Gastroesophageal sphincter (tissue), 4 donors: ENCODE measurements around the gene SYNJ1. TPM values are rescaled to one million over a fixed set of nuclear protein-coding genes. Genes with fewer than 3 reads are reported as not detected.
"Not testable (repeated sequence)": the region's sequence is repeated elsewhere in the genome, so short reads cannot be mapped to it uniquely, and the experiment has no call there.

Source experiments
- ATAC-seq: fragments of 150-250 bp; one replicate; pipeline ENCODE4 v1.9.1; 2016; ENCODE audit warnings: mild to moderate bottlenecking, moderate library complexity
- H3K27ac ChIP-seq, 4 donors: fragments of 200-600 bp; sonication (generic) in 3 of 4; 1 replicate in 3 of 4; 2 replicates in 1 of 4; pipeline ENCODE4 v1.5.1; 2016 to 2019
- H3K27me3 ChIP-seq: fragments of 200-600 bp; sonication (generic); one replicate; pipeline ENCODE4 v1.5.1; 2019
- H3K36me3 ChIP-seq, 2 donors: fragments of 200-600 bp; sonication (generic); one replicate each; pipeline ENCODE4 v1.5.1; 2019; ENCODE audit warnings: control low read depth in 1 of 2
- H3K4me1 ChIP-seq, 3 donors: fragments of 200-600 bp; sonication (generic); 1 replicate in 2 of 3; 2 replicates in 1 of 3; pipeline ENCODE4 v1.5.1; 2016 to 2019; ENCODE audit warnings: control low read depth in 2 of 3
- H3K4me3 ChIP-seq, 2 donors: fragments of 200-600 bp; sonication (generic); one replicate each; pipeline ENCODE4 v1.5.1; 2019; ENCODE audit warnings: mild to moderate bottlenecking in 1 of 2, moderate library complexity in 1 of 2
- H3K9me3 ChIP-seq, 3 donors: fragments of 200-600 bp; sonication (generic); one replicate each; pipeline ENCODE4 v1.5.1; 2017 to 2019; ENCODE audit warnings: control low read depth in 2 of 3
- CTCF ChIP-seq, 4 experiments: fragments of 200-600 bp in 2 of 4; fragments of 450-650 bp in 2 of 4; sonication (generic) in 1 of 4; IDR thresholded peaks; one replicate each; pipeline ENCODE4 v1.5.1; 2017 to 2019; ENCODE audit warnings: antibody characterized with exemption in 4 of 4, mild to moderate bottlenecking in 2 of 4, moderate library complexity in 2 of 4
- EP300 ChIP-seq: sonication (generic); formaldehyde crosslinking; IDR thresholded peaks from one replicate; pipeline ENCODE4 v1.6.1; 2017; ENCODE audit warnings: antibody characterized with exemption, mild to moderate bottlenecking
- POLR2A ChIP-seq, 2 donors: fragments of 450-650 bp; IDR thresholded peaks; one replicate each; pipeline ENCODE4 v1.6.1; 2017; ENCODE audit warnings: antibody characterized with exemption in 2 of 2, mild to moderate bottlenecking in 2 of 2, moderate library complexity in 1 of 2
- POLR2AphosphoS5 ChIP-seq: sonication (generic); formaldehyde crosslinking; IDR thresholded peaks from one replicate; pipeline ENCODE4 v1.6.1; 2017; ENCODE audit warnings: antibody characterized with exemption
- WGBS, 2 donors: methylation state at CpG; one replicate each; pipeline ENCODE4 v1.1.5; 2018; ENCODE audit warnings: low coverage in 1 of 2; 5-methylcytosine and 5-hydroxymethylcytosine counted together
- total RNA-seq, 4 donors: library from RNA; depleted of rRNA; stranded (reverse); fragments of >200 nt; gene quantifications; one replicate each; pipeline ENCODE4 v1.1.0, GENCODE V29; 2016

SYNJ1 gene
- total RNA-seq, 4 donors from 2014 or later: 8.8 to 12.4 (median 10.2) TPM

DNA sequence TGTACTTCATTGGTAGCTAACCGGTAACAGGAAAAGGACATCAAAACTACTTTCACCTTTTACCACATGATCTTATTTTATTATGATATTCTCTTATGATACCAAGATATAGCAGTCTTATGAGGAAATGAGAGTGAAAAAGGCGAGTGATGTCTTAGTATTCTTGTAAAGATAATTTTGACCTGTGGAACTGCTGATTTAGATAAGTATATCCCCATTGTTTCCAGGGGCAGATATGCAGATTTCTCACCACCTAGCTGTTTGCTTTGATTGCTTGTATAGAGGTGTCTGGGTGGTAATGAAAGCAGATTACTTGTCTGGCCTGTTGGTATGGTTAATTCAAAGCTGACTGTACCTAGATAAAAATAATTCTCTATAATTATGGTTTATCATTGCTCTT is 53.1 kb downstream of the SYNJ1 start:
- Histone ChIP-seq H3K27ac (no peak overlapping the region), H3K4me3 (no peak overlapping the region), H3K27me3 (no peaks in the 10 kb centered on the region), H3K4me1 (no peaks in the 10 kb centered on the region), H3K36me3 (peaks cover 0 to 70% of the 10 kb centered on the region in 2 donors), H3K9me3 (no peaks in the 10 kb centered on the region)
- no peak for ATAC-seq
- WGBS, 2 donors: 85 to 89% methylated on average over 2 of the region's 2 CpGs
- TF ChIP-seq CTCF (IDR thresholded peaks at IDR 0.05) (no peak), EP300 (no peak), POLR2AphosphoS5 (no peak), POLR2A (IDR thresholded peaks at IDR 0.05) (no peak)

GRCh38 chr21:32674038-32674437 is 53.8 kb downstream of the SYNJ1 start:
- Histone ChIP-seq H3K27me3 (no peaks in the 10 kb centered on the region), H3K4me3 (no peak overlapping the region), H3K9me3 (no peaks in the 10 kb centered on the region), H3K4me1 (no peaks in the 10 kb centered on the region), H3K36me3 (peaks cover 0 to 73% of the 10 kb centered on the region in 2 donors), H3K27ac (no peak overlapping the region)
- ATAC-seq: no peak
- no peak for TF ChIP-seq POLR2AphosphoS5
- TF ChIP-seq CTCF (IDR thresholded peaks at IDR 0.05): no peak
- TF ChIP-seq POLR2A (IDR thresholded peaks at IDR 0.05): no peak
- no peak for TF ChIP-seq EP300
- 89 to 100% methylated on average over 1 of the region's 1 CpG for WGBS, 2 donors

- TF ChIP-seq CTCF (IDR thresholded peaks at IDR 0.05) (no peak), EP300 (no peak), POLR2AphosphoS5 (no peak), POLR2A (IDR thresholded peaks at IDR 0.05) (no peak)
- peaks cover 7 to 82% of the 10 kb centered on the region in 2 donors for H3K36me3 ChIP-seq
- 78 to 87% methylated on average over 1 of the region's 1 CpG for WGBS, 2 donors
- H3K27me3 ChIP-seq: no peaks in the 10 kb centered on the region
- no peak overlapping the region for H3K27ac ChIP-seq
- no peak overlapping the region for H3K4me3 ChIP-seq
- peaks cover 0 to 17% (median 0%) of the 10 kb centered on the region in 3 donors for H3K9me3 ChIP-seq
- peaks cover 0 to 14% (median 0%) of the 10 kb centered on the region in 3 donors for H3K4me1 ChIP-seq
- no peak for ATAC-seq
Measured at GRCh38 chr21:32666258-32666657, 61.6 kb downstream of the SYNJ1 start.

GRCh38 chr21:32664095-32664494 is 63.7 kb downstream of the SYNJ1 start:
- H3K9me3 ChIP-seq: peaks cover 0 to 17% (median 0%) of the 10 kb centered on the region in 3 donors
- peaks cover 0 to 16% (median 0%) of the 10 kb centered on the region in 3 donors for H3K4me1 ChIP-seq
- H3K36me3 ChIP-seq: peaks cover 7 to 90% of the 10 kb centered on the region in 2 donors
- H3K4me3 ChIP-seq, H3K27ac ChIP-seq, H3K27me3 ChIP-seq, ATAC-seq: not testable (repeated sequence)
- WGBS, 2 donors: 100% methylated on average over 1 to 2 of the region's 2 CpGs

DNA sequence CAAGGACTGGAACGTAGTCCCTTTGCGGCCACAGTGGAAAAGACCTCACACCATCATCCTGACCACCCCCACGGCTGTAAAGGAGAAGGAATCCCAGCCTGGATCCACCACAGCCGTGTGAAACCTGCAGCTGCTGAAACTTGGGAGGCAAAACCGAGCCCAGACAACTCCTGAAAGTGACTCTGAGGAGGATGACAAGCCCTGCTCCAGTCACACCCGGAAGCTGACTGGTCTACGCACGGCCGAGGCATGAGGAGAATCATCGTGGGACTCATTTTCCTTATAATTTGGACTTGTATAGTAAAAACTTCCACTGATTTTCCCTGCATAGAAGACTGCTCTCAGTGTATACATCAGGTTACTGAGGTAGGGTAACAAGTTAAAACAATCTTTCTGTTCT is 65.8 kb downstream of the SYNJ1 start:
- not testable (repeated sequence) for H3K4me3 ChIP-seq, ATAC-seq, H3K27me3 ChIP-seq
- H3K9me3 ChIP-seq: peaks cover 0 to 17% (median 0%) of the 10 kb centered on the region in 3 donors
- H3K4me1 ChIP-seq: peaks cover 0 to 16% (median 0%) of the 10 kb centered on the region in 3 donors
- peaks cover 7 to 92% of the 10 kb centered on the region in 2 donors for H3K36me3 ChIP-seq
- 50 to 84% methylated on average over 2 to 3 of the region's 10 CpGs for WGBS, 2 donors
- H3K27ac ChIP-seq: peak overlapping the region in 1 of 4 donors; percentile 31

DNA sequence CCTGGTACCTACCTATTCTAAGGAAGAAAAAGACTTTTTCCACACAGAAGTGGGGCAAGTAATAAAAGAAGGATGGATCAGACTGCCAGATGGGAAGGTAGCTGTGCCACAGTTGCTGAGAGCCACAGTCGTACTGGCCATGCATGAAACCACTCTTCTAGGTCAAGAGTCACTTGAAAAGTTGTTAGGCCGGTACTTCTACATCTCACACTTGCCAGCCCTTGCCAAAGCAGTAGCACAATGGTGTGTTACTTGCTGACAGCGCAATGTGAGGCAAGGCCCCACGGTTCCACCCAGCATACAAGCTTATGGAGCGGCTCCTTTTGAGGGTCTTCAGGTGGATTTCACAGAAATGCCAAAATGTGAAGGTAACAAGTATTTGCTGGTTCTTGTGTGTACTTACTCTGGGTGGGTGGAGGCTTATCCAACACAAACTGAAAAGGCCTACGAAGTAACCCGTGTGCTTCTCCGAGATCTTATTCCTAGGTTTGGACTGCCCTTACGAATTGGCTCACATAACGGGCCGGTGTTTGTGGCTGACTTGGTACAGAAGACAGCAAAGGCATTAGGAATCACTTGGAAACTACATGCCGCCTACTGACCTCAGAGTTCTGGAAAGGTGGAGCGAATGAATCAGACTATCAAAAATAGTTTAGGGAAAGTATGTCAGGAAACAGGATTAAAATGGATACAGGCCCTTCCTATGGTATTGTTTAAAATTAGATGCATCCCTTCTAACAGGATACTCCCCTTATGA is 66.6 kb downstream of the SYNJ1 start:
- not testable (repeated sequence) for H3K4me3 ChIP-seq, H3K27me3 ChIP-seq, ATAC-seq
- Histone ChIP-seq H3K36me3 (peaks cover 7 to 92% of the 10 kb centered on the region in 2 donors), H3K4me1 (peaks cover 0 to 16% (median 0%) of the 10 kb centered on the region in 3 donors), H3K27ac (peak overlapping the region in 1 of 4 donors; percentile 31), H3K9me3 (peaks cover 0 to 17% (median 0%) of the 10 kb centered on the region in 3 donors)
- 77 to 85% methylated on average over 5 to 10 of the region's 13 CpGs for WGBS, 2 donors
